Keratinocyte (primary cell): Measurements from ENCODE around the gene FGF12. TPM values are rescaled to one million over a fixed set of nuclear protein-coding genes. Genes with fewer than 3 reads are reported as not detected.

Experiments used
- DNase-seq: peaks from one replicate; pipeline ENCODE4 v3.0.0-alpha.2; 2011; ENCODE audit warnings: low read depth, missing footprints, low spot score
- FAIRE-seq: peaks from 2 replicates; lab custom pipeline; 2011; peaks lifted over from hg19 to GRCh38; lab: Jason Lieb, UNC
- H2AFZ ChIP-seq: 2 replicates; pipeline ENCODE4 v1.6.0; 2012; ENCODE audit warnings: low read length, control low read depth, inconsistent platforms; ENCODE audit not compliant: control insufficient read depth
- H3K27ac ChIP-seq: 2 replicates; pipeline ENCODE4 v1.5.1; 2011; ENCODE audit warnings: low read length; ENCODE audit not compliant: control insufficient read depth, insufficient read depth
- H3K27me3 ChIP-seq: 3 replicates; pipeline ENCODE4 v1.6.0; 2011; ENCODE audit warnings: low read length; ENCODE audit not compliant: control insufficient read depth, insufficient read depth; ENCODE audit errors: extremely low read depth
- H3K36me3 ChIP-seq, 2 experiments: 2 replicates in 1 of 2; 3 replicates in 1 of 2; pipeline ENCODE4 v1.5.1; 2011; ENCODE audit warnings: low read length in 2 of 2, mild to moderate bottlenecking in 1 of 2; ENCODE audit not compliant: control insufficient read depth in 2 of 2, insufficient read depth in 2 of 2; ENCODE audit errors: extremely low read depth in 1 of 2
- H3K4me1 ChIP-seq: 3 replicates; pipeline ENCODE4 v1.5.1; 2011; ENCODE audit warnings: low read length; ENCODE audit not compliant: control insufficient read depth, insufficient read depth; ENCODE audit errors: extremely low read depth
- H3K4me2 ChIP-seq: 3 replicates; pipeline ENCODE4 v1.6.0; 2011; ENCODE audit warnings: low read depth, low read length; ENCODE audit not compliant: control insufficient read depth, insufficient read depth; ENCODE audit errors: extremely low read depth
- H3K4me3 ChIP-seq, 3 experiments: fragments of 200-600 bp in 1 of 3; sonication (generic) in 1 of 3; 2 replicates in 2 of 3; 3 replicates in 1 of 3; pipeline ENCODE4 v1.5.1; 2011 to 2016; ENCODE audit warnings: low read length in 3 of 3, mild to moderate bottlenecking in 3 of 3, control low read depth in 2 of 3, inconsistent platforms in 1 of 3, low read depth in 1 of 3, mixed read lengths in 1 of 3, mixed run types in 1 of 3, moderate library complexity in 1 of 3; ENCODE audit not compliant: control insufficient read depth in 2 of 3, insufficient read depth in 2 of 3; ENCODE audit errors: extremely low read depth in 1 of 3
- H3K79me2 ChIP-seq: 2 replicates; pipeline ENCODE4 v1.6.0; 2012; ENCODE audit warnings: low read length; ENCODE audit not compliant: control insufficient read depth, insufficient read depth
- H3K9ac ChIP-seq: 3 replicates; pipeline ENCODE4 v1.6.0; 2011; ENCODE audit warnings: low read length; ENCODE audit not compliant: control insufficient read depth, insufficient read depth; ENCODE audit errors: extremely low read depth
- H3K9me1 ChIP-seq: 3 replicates; pipeline ENCODE4 v1.6.0; 2011; ENCODE audit warnings: low read length; ENCODE audit not compliant: control insufficient read depth, insufficient read depth; ENCODE audit errors: extremely low read depth
- H3K9me3 ChIP-seq: 2 replicates; pipeline ENCODE4 v1.5.1; 2012; ENCODE audit warnings: low read depth, low read length; ENCODE audit not compliant: control insufficient read depth
- H4K20me1 ChIP-seq: 3 replicates; pipeline ENCODE4 v1.6.0; 2011; ENCODE audit warnings: low read length; ENCODE audit not compliant: control insufficient read depth, insufficient read depth; ENCODE audit errors: extremely low read depth
- CTCF ChIP-seq, 3 experiments: IDR thresholded peaks in 1 of 3; conservative IDR thresholded peaks in 1 of 3; optimal IDR thresholded peaks in 1 of 3; 2 replicates in 2 of 3; 3 replicates in 1 of 3; pipeline versions ENCODE3 to v1.5.1; 2011; ENCODE audit warnings: low read length in 3 of 3, mild to moderate bottlenecking in 3 of 3, moderate library complexity in 2 of 3, control low read depth in 1 of 3, inconsistent platforms in 1 of 3; ENCODE audit not compliant: insufficient read depth in 2 of 3; ENCODE audit errors: extremely low read depth in 1 of 3
- EZH2 ChIP-seq: IDR thresholded peaks from one replicate; pipeline ENCODE4 v1.6.1; 2012; ENCODE audit warnings: inconsistent platforms, mild to moderate bottlenecking, low read length, moderate library complexity
- dilution Hi-C: fragments of 300-500 bp; cut with MboI; formaldehyde crosslinking; loops from one replicate; pipeline ENCODE4 v1.7.0; 2020; ENCODE audit warnings: low sequenced_read_pairs; ENCODE audit not compliant: extremely low pct_ligation_motif_present
- polyA plus RNA-seq, 5 experiments: library from polyadenylated mRNA; depleted of rRNA in 3 of 5; stranded (reverse) in 3 of 5; stranded (forward) in 1 of 5; unstranded in 1 of 5; fragments of >200 nt; gene quantifications; 1 replicate in 1 of 5; 2 replicates in 3 of 5; 3 replicates in 1 of 5; pipeline versions ENCODE4 v1.2.1 to v1.2.3, GENCODE V29; 2011 to 2012; ENCODE audit warnings: missing spikeins in 2 of 5, low read depth in 1 of 5, low replicate concordance in 1 of 5

The FGF12 gene
- polyA plus RNA-seq, 1 donor (not counting 4 experiments of a cell fraction or from before 2014, with no cell fraction given) = 4.1 TPM

GRCh38 chr3:192435241-192435640 lies 292.1 kb downstream of the FGF12 start:
- no peak for DNase-seq
- H2AFZ ChIP-seq = no peak overlapping the region
- no peak overlapping the region for H3K27ac ChIP-seq
- no peaks in the 10 kb centered on the region for H3K4me1 ChIP-seq
- dilution Hi-C loops = no loop called here
- no peaks in the 10 kb centered on the region for H3K9me1 ChIP-seq
- no peak for FAIRE-seq
- H3K36me3 ChIP-seq = no peaks in the 10 kb centered on the region
- TF ChIP-seq EZH2 (no peak), CTCF (optimal IDR thresholded peaks at IDR 0.05 in 1 of 3, IDR thresholded peaks at IDR 0.05 in 1 of 3, conservative IDR thresholded peaks at IDR 0.05 in 1 of 3; ENCODE audit: extremely low read depth in 1 of 3, insufficient read depth in 2 of 3, low read length in 3 of 3) (no peak)
- no peaks in the 10 kb centered on the region for H4K20me1 ChIP-seq
- H3K27me3 ChIP-seq = no peaks in the 10 kb centered on the region
- H3K9ac ChIP-seq = no peak overlapping the region
- no peak overlapping the region for H3K4me2 ChIP-seq
- H3K79me2 ChIP-seq = no peaks in the 10 kb centered on the region
- H3K4me3 ChIP-seq = no peak overlapping the region
- no peaks in the 10 kb centered on the region for H3K9me3 ChIP-seq

GRCh38 chr3:192434186-192434585 lies 293.2 kb downstream of the FGF12 start:
- Histone ChIP-seq H3K4me2 (no peak overlapping the region), H3K27me3 (no peaks in the 10 kb centered on the region), H3K9ac (no peak overlapping the region), H3K4me3 (no peak overlapping the region), H3K9me1 (no peaks in the 10 kb centered on the region), H3K4me1 (no peaks in the 10 kb centered on the region), H3K27ac (no peak overlapping the region), H4K20me1 (no peaks in the 10 kb centered on the region), H3K79me2 (no peaks in the 10 kb centered on the region), H3K9me3 (no peaks in the 10 kb centered on the region), H3K36me3 (no peaks in the 10 kb centered on the region), H2AFZ (no peak overlapping the region)
- TF ChIP-seq CTCF (optimal IDR thresholded peaks at IDR 0.05 in 1 of 3, IDR thresholded peaks at IDR 0.05 in 1 of 3, conservative IDR thresholded peaks at IDR 0.05 in 1 of 3; ENCODE audit: extremely low read depth in 1 of 3, insufficient read depth in 2 of 3, low read length in 3 of 3) (no peak), EZH2 (no peak)
- no peak for FAIRE-seq
- dilution Hi-C loops = no loop called here
- no peak for DNase-seq
